PC-3 (cell line): Measurements from ENCODE around the gene MX1.

Source experiments
- EZH2 ChIP-seq: fragments of 300-600 bp; sonication (generic); IDR thresholded peaks from one replicate; pipeline ENCODE4 v1.6.1; 2017; ENCODE audit warnings: antibody characterized with exemption, mild to moderate bottlenecking, low read length; ENCODE audit not compliant: unreplicated experiment
- EZH2phosphoT487 ChIP-seq: fragments of 300-600 bp; sonication (generic); IDR thresholded peaks from 2 replicates; pipeline ENCODE4 v1.6.1; 2018; ENCODE audit warnings: mild to moderate bottlenecking, antibody characterized with exemption, low read length, borderline replicate concordance
- TF ChIP-seq, protein P1 (sequence below): fragments of 300-600 bp; sonication (generic); conservative IDR thresholded peaks from 2 replicates; pipeline ENCODE4 v1.5.1; 2017; ENCODE audit warnings: antibody characterized with exemption, low read depth, mild to moderate bottlenecking, low read length

DNA sequence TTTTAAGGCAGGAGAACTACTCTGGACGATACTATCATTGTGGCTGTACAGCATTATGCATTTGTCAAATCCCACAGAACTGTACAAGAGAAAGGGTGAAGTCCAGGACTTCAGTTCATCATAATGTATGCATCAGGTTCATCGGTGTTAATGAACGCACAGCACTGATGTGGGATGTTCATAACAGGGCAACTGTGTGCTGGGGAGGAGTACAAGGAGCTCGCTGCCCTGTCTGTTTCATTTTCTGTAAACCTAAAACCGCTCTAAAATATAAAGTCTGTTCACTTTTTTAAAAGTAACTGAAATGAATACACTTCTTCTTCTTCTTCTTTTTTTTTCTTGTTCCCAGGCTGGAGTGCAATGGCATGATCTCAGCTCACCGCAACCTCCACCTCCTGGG is 56.9 kb downstream of the MX1 start:
- TF ChIP-seq EZH2 (no peak), EZH2phosphoT487 (no peak)
- TF ChIP-seq, protein P1, sequence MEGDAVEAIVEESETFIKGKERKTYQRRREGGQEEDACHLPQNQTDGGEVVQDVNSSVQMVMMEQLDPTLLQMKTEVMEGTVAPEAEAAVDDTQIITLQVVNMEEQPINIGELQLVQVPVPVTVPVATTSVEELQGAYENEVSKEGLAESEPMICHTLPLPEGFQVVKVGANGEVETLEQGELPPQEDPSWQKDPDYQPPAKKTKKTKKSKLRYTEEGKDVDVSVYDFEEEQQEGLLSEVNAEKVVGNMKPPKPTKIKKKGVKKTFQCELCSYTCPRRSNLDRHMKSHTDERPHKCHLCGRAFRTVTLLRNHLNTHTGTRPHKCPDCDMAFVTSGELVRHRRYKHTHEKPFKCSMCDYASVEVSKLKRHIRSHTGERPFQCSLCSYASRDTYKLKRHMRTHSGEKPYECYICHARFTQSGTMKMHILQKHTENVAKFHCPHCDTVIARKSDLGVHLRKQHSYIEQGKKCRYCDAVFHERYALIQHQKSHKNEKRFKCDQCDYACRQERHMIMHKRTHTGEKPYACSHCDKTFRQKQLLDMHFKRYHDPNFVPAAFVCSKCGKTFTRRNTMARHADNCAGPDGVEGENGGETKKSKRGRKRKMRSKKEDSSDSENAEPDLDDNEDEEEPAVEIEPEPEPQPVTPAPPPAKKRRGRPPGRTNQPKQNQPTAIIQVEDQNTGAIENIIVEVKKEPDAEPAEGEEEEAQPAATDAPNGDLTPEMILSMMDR = no peak
